Sigmoid colon (tissue), 4 donors: Measurements from ENCODE around the gene CSF3R.

Experiments used
- POLR2A ChIP-seq, 2 donors: fragments of 450-650 bp; IDR thresholded peaks; one replicate each; pipeline ENCODE4 v1.6.1; 2016; ENCODE audit warnings: antibody characterized with exemption in 2 of 2, mild to moderate bottlenecking in 2 of 2, moderate library complexity in 2 of 2
- POLR2AphosphoS5 ChIP-seq, 4 donors: sonication (generic); formaldehyde crosslinking; IDR thresholded peaks; one replicate each; pipeline ENCODE4 v1.6.1; 2017; ENCODE audit warnings: antibody characterized with exemption in 4 of 4
- TF ChIP-seq, protein P1 (sequence below), 4 experiments: fragments of 450-650 bp in 3 of 4; fragments of 200-600 bp in 1 of 4; IDR thresholded peaks; one replicate each; pipeline ENCODE4 v1.5.1; 2016 to 2019; ENCODE audit warnings: antibody characterized with exemption in 4 of 4, mild to moderate bottlenecking in 3 of 4, moderate library complexity in 2 of 4

DNA sequence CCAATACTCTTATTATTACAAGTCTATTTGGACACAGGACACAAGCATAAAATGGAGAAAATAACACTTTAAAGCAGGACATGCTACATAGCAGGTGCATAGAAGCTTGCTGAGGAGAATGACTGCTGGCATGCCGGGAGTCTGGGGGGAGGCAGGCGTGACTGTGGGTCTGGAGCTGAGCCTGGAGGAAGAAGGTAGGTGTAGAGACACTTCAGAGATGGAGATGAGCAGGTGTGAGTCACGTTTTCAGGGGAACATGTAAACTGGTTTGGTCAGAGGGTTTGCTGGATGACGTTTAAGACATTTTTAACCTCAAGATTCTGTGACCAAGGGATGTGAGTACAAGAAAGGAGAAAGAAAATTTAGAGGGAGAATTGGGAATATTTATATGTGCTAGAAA lies 56.9 kb downstream of the CSF3R start:
- TF ChIP-seq, protein P1, sequence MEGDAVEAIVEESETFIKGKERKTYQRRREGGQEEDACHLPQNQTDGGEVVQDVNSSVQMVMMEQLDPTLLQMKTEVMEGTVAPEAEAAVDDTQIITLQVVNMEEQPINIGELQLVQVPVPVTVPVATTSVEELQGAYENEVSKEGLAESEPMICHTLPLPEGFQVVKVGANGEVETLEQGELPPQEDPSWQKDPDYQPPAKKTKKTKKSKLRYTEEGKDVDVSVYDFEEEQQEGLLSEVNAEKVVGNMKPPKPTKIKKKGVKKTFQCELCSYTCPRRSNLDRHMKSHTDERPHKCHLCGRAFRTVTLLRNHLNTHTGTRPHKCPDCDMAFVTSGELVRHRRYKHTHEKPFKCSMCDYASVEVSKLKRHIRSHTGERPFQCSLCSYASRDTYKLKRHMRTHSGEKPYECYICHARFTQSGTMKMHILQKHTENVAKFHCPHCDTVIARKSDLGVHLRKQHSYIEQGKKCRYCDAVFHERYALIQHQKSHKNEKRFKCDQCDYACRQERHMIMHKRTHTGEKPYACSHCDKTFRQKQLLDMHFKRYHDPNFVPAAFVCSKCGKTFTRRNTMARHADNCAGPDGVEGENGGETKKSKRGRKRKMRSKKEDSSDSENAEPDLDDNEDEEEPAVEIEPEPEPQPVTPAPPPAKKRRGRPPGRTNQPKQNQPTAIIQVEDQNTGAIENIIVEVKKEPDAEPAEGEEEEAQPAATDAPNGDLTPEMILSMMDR (IDR thresholded peaks at IDR 0.05): no peak
- no peak for TF ChIP-seq POLR2AphosphoS5 (IDR thresholded peaks at IDR 0.05)
- no peak for TF ChIP-seq POLR2A (IDR thresholded peaks at IDR 0.05)
